Activated naive CD8-positive, alpha-beta T cell treated with anti-CD3 and anti-CD28 coated beads, Interleukin-2, amount 50 U/mL, for 24 hours (primary cell): ENCODE measurements around the gene BHMT.
"Not testable (repeated sequence)": the region's sequence is repeated elsewhere in the genome, so short reads cannot be mapped to it uniquely, and the experiment has no call there.

ENCODE experiments used
- ATAC-seq: fragments of 150-1000 bp; cut with Tn5 transposase; one replicate; pipeline ENCODE4 v1.10.0; 2021
- DNase-seq: peaks from one replicate; pipeline ENCODE4 v3.0.0; 2021
- H3K27ac Mint-ChIP-seq: one replicate; pipeline ENCODE4 v1.8.0; 2021; ENCODE audit warnings: mild to moderate bottlenecking, mixed read lengths
- H3K27me3 Mint-ChIP-seq: one replicate; pipeline ENCODE4 v1.8.0; 2021; ENCODE audit warnings: mixed read lengths
- H3K36me3 Mint-ChIP-seq: one replicate; pipeline ENCODE4 v1.8.0; 2021; ENCODE audit warnings: low read depth, mixed read lengths
- H3K4me1 Mint-ChIP-seq: one replicate; pipeline ENCODE4 v1.8.0; 2021; ENCODE audit warnings: mixed read lengths
- H3K4me3 Mint-ChIP-seq: one replicate; pipeline ENCODE4 v1.8.0; 2021; ENCODE audit warnings: mild to moderate bottlenecking, moderate library complexity, mixed read lengths
- H3K9me3 Mint-ChIP-seq: one replicate; pipeline ENCODE4 v1.8.0; 2021; ENCODE audit warnings: mixed read lengths

Gene BHMT

DNA sequence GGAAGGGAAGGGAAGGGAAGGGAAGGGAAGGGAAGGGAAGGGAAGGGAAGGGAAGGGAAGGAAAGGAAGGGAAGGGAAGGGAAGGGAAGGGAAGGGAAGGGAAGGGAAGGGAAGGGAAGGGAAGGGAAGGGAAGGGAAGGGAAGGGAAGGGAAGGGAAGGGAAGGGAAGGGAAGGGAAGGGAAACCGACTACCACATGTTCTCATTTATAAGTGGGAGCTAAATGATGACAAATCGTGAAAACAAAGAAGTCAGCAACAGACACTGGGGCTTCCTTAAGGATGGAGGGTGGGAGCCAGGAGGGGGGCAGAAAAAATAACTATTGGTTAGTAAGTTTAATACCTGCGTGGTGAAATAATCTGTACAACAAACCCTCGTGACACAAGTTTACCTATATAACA, 68.8 kb downstream of the BHMT start:
- not testable (repeated sequence) for H3K4me3 Mint-ChIP-seq, H3K4me1 Mint-ChIP-seq, H3K27ac Mint-ChIP-seq, DNase-seq, H3K9me3 Mint-ChIP-seq, H3K27me3 Mint-ChIP-seq, H3K36me3 Mint-ChIP-seq, ATAC-seq

DNA sequence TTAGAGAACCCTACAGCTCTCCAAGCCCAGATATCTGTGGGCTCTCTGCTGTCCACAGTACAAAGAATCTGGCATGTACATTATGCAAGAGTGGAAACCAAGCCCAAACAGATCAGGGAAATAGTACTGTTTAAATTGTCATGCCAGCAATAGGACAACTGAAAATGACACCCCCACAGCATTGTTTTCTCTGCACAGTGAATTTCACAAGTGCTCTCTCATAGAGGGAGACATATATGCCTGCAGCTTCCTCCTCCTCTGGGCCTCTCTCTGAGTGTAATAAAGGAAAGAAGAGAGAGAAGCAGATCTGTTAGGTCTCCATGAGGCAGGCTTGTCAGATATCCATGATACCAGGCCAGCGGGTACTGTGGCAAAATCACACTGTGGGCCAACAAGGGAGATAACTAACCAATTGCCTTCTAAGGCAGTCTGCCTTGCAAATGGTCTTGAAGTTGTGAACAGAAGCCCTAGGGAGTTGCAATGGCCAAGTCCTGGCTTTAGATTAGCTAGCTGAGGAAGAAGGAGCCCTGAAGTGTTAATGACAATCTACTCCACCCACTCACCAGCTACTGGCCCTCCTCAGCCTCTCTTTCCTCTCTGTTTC, 69.9 kb downstream of the BHMT start:
- Mint-ChIP-seq H3K4me3 (no peak overlapping the region), H3K9me3 (no peaks in the 10 kb centered on the region), H3K4me1 (no peaks in the 10 kb centered on the region), H3K27me3 (no peaks in the 10 kb centered on the region), H3K36me3 (no peaks in the 10 kb centered on the region), H3K27ac (no peak overlapping the region)
- ATAC-seq (no peak), DNase-seq (no peak)
